ENCODE measurements around the gene OR5K3.

The OR5K3 gene

GRCh38 chr3:98367464-98368246 lies 22.8 kb upstream of the OR5K3 start:
- no peak for TF ChIP-seq EZH2phosphoT487 (IDR thresholded peaks at IDR 0.05; ENCODE audit: borderline replicate concordance, low read length)
- Histone ChIP-seq H3K27me3 (ENCODE audit: control insufficient read depth, low read length) (no peaks in the 10 kb centered on the region), H3K9me2 (replicated peaks; ENCODE audit: control insufficient read depth, low read length) (no peaks in the 10 kb centered on the region), H3K9me3 (ENCODE audit: control insufficient read depth, insufficient read depth, low read length) (no peaks in the 10 kb centered on the region), H3K4me1 (ENCODE audit: control insufficient read depth, low read length) (peaks cover 8% of the 10 kb centered on the region), H3K4me2 (ENCODE audit: low read length) (no peak overlapping the region), H3K36me3 (ENCODE audit: control insufficient read depth, low read length) (no peaks in the 10 kb centered on the region), H3K79me2 (ENCODE audit: control insufficient read depth, low read length) (no peaks in the 10 kb centered on the region), H3K27ac (ENCODE audit: low read depth, low read length) (no peak overlapping the region), H4K20me1 (ENCODE audit: control insufficient read depth, insufficient read depth, low read depth, low read length) (no peaks in the 10 kb centered on the region), H3K4me3 (ENCODE audit: low read length) (no peak overlapping the region), H3F3A (ENCODE audit: control insufficient read depth, insufficient read depth) (no peaks in the 10 kb centered on the region)

GRCh38 chr3:98371186-98371585 lies 19.3 kb upstream of the OR5K3 start:
- no peak for TF ChIP-seq CTCF (IDR thresholded peaks at IDR 0.05; ENCODE audit: low read depth, low read length, poor library complexity, severe bottlenecking)
- TF ChIP-seq EZH2phosphoT487 (IDR thresholded peaks at IDR 0.05; ENCODE audit: borderline replicate concordance, low read length), result no peak
- H3K36me3 ChIP-seq (ENCODE audit: control insufficient read depth, low read length), result no peaks in the 10 kb centered on the region
- H3F3A ChIP-seq (ENCODE audit: control insufficient read depth, insufficient read depth), result no peaks in the 10 kb centered on the region
- H3K27me3 ChIP-seq (ENCODE audit: control insufficient read depth, low read length), result no peaks in the 10 kb centered on the region
- H3K4me2 ChIP-seq (ENCODE audit: low read length), result no peak overlapping the region
- no peak overlapping the region for H3K4me3 ChIP-seq (ENCODE audit: low read length)
- no peaks in the 10 kb centered on the region for H4K20me1 ChIP-seq (ENCODE audit: control insufficient read depth, insufficient read depth, low read depth, low read length)
- no peaks in the 10 kb centered on the region for H3K9me2 ChIP-seq (replicated peaks; ENCODE audit: control insufficient read depth, low read length)
- H3K27ac ChIP-seq (ENCODE audit: low read depth, low read length), result no peak overlapping the region
- H3K4me1 ChIP-seq (ENCODE audit: control insufficient read depth, low read length), result peaks cover 8% of the 10 kb centered on the region
- no peaks in the 10 kb centered on the region for H3K79me2 ChIP-seq (ENCODE audit: control insufficient read depth, low read length)
- H3K9me3 ChIP-seq (ENCODE audit: control insufficient read depth, insufficient read depth, low read length), result no peaks in the 10 kb centered on the region

GRCh38 chr3:98371853-98372252 lies 18.6 kb upstream of the OR5K3 start:
- no peak for TF ChIP-seq EZH2phosphoT487 (IDR thresholded peaks at IDR 0.05; ENCODE audit: borderline replicate concordance, low read length)
- no peak for TF ChIP-seq CTCF (IDR thresholded peaks at IDR 0.05; ENCODE audit: low read depth, low read length, poor library complexity, severe bottlenecking)
- H3K4me1 ChIP-seq (ENCODE audit: control insufficient read depth, low read length), result peaks cover 8% of the 10 kb centered on the region
- H3K9me3 ChIP-seq (ENCODE audit: control insufficient read depth, insufficient read depth, low read length), result no peaks in the 10 kb centered on the region
- no peaks in the 10 kb centered on the region for H3F3A ChIP-seq (ENCODE audit: control insufficient read depth, insufficient read depth)
- no peak overlapping the region for H3K4me3 ChIP-seq (ENCODE audit: low read length)
- H3K36me3 ChIP-seq (ENCODE audit: control insufficient read depth, low read length), result no peaks in the 10 kb centered on the region
- no peak overlapping the region for H3K4me2 ChIP-seq (ENCODE audit: low read length)
- no peaks in the 10 kb centered on the region for H3K27me3 ChIP-seq (ENCODE audit: control insufficient read depth, low read length)
- no peak overlapping the region for H3K27ac ChIP-seq (ENCODE audit: low read depth, low read length)
- no peaks in the 10 kb centered on the region for H3K9me2 ChIP-seq (replicated peaks; ENCODE audit: control insufficient read depth, low read length)
- no peaks in the 10 kb centered on the region for H4K20me1 ChIP-seq (ENCODE audit: control insufficient read depth, insufficient read depth, low read depth, low read length)
- no peaks in the 10 kb centered on the region for H3K79me2 ChIP-seq (ENCODE audit: control insufficient read depth, low read length)

- Histone ChIP-seq H3K4me2 (ENCODE audit: low read length) (no peak overlapping the region), H3K27ac (ENCODE audit: low read depth, low read length) (no peak overlapping the region), H3K27me3 (ENCODE audit: control insufficient read depth, low read length) (no peaks in the 10 kb centered on the region), H3F3A (ENCODE audit: control insufficient read depth, insufficient read depth) (no peaks in the 10 kb centered on the region), H3K9me3 (ENCODE audit: control insufficient read depth, insufficient read depth, low read length) (no peaks in the 10 kb centered on the region), H3K4me1 (ENCODE audit: control insufficient read depth, low read length) (peaks cover 8% of the 10 kb centered on the region), H4K20me1 (ENCODE audit: control insufficient read depth, insufficient read depth, low read depth, low read length) (no peaks in the 10 kb centered on the region), H3K36me3 (ENCODE audit: control insufficient read depth, low read length) (no peaks in the 10 kb centered on the region), H3K79me2 (ENCODE audit: control insufficient read depth, low read length) (no peaks in the 10 kb centered on the region), H3K9me2 (replicated peaks; ENCODE audit: control insufficient read depth, low read length) (no peaks in the 10 kb centered on the region), H3K4me3 (ENCODE audit: low read length) (no peak overlapping the region)
- TF ChIP-seq CTCF (IDR thresholded peaks at IDR 0.05; ENCODE audit: low read depth, low read length, poor library complexity, severe bottlenecking) (no peak), EZH2phosphoT487 (IDR thresholded peaks at IDR 0.05; ENCODE audit: borderline replicate concordance, low read length) (no peak)
These were observed 18.0 kb upstream of the OR5K3 start for GRCh38 chr3:98372445-98372844.

Data from DOHH2 (cell line).